GM10847 (cell line): ENCODE results near the gene PIGK.

Experiments used
- POLR2A ChIP-seq: IDR thresholded peaks from 2 replicates; pipeline ENCODE4 v1.6.1; 2011; ENCODE audit not compliant: insufficient read length; ENCODE audit errors: extremely low read depth

Gene PIGK

DNA sequence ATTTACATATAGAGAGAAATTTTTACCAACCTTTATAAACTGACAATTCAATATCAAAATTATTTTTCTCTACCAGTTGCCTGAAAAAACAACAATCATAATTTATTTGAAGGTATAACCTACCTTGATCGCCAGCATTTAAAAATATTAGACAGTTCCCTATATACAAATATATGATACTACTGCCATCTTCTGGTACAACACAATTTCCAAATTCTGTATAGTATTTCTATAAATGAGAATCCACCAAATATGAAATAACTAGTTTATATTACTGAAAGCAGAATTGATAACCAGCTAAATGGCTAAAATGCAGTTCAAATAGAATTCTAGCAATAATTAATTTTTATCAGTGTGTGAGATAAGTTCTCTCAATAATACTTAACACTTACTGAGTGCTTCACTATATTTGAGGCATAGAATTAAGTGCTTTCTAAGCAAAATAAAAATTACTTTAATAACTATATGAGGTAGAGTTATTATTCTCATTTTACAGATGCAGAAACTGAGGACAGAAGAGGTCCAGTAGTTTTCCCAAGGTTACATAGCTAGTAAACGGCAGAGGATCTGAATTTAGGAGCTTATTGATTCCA, 75.6 kb downstream of the PIGK start:
- TF ChIP-seq POLR2A, result no peak

DNA sequence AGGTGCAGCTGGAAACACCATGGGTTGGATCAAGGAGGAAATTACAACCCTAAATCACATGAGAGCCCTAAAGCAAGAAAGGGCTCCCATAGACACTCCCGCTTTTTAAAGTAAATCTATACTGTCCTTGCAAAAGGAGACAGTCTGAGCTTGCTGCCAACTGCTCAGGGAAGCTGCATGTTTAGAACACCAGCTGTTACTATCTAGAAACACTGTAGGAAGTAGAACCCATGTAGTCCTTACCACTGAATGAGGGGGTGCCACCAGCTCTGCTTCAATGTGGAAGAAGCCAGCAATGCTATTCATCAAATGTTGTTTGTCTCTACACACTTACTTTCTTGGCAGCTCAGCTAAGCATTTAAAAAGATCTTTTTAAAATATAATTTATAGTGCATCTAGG, 79.8 kb downstream of the PIGK start:
- no peak for TF ChIP-seq POLR2A

DNA sequence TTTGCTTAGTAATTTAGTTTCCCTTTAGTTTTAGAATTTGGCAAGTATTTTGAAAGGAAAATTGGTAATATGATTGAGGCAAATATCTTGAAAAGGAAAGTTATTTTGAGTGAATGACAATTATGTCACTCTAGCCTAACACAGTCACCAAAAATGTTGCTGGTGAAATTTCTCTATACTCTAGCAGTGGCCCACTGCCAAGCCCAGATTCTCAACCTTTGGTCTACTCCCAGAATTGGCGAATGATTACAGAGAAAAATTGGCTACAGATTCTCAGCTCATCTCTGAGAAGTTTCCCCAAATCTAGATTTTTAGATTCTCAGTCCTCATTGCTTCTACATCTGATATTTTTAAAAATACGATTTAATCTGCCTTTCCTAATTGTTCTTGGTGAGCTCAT, 84.9 kb downstream of the PIGK start:
- no peak for TF ChIP-seq POLR2A

DNA sequence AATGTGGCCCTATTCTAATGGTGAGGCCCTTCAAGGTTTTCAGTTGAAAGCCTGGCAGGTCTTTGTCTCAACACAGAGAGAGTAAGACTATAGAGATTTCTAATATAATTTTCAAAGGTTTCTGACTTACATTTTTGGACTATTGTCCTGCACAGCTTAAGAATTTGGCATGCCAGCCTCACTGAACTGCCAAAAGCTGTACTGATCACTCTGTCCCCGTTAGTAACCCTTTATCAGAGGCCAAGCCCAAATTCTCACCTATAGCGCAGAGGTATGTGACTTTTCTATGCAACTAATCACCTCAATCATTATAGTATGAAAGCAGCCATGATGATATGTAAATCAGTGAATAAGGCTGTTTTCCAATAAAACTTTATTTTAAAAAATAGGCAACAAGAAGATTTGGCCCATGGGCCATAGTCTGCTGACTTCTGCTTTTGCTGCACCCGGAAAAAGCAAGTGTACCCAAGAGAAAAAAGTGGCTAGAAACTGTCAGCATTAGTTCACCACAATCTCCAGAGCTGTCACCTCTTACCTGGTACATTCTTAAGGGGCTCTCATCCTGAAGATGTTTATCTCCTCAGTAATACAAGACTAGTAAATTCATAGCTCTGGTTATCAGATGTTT, 85.4 kb downstream of the PIGK start:
- no peak for TF ChIP-seq POLR2A

DNA sequence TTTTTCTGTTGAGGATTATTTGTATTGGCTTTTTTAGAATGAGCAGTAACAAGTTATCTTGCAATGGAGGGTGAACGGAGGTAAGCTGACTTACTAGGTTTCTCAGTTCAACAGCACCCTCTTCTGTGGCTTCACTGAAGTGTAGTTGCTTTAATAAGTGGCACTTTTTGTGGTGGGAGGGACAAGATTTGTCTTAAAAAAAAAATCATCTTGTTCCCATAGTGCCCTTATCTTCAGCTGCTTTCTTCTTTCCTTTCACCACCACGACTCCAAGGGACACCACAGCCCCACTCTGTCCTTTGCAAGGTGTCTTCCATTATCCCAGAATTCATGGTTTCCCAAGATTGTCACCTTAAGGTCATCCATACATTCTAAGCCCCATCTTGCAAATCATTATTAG, 92.9 kb downstream of the PIGK start:
- TF ChIP-seq POLR2A, result no peak

DNA sequence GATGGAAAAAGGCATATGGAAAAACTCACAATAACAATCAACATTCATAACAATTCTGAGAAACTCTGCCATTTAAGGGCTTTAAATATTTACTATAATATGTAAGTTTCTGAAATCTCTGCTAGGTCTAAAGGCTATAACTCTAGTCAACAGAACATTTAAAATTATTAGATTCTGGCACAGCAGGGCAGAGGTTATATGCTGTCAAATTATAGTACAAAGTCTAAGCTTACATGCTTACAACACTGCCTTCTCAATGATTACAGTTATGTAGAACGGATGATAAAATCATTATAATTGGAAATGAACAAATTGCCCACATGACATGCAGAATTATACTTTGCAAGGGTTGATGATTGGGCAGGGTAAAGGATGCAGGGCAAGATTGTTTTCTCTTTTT, 97.7 kb downstream of the PIGK start:
- TF ChIP-seq POLR2A, result no peak

DNA sequence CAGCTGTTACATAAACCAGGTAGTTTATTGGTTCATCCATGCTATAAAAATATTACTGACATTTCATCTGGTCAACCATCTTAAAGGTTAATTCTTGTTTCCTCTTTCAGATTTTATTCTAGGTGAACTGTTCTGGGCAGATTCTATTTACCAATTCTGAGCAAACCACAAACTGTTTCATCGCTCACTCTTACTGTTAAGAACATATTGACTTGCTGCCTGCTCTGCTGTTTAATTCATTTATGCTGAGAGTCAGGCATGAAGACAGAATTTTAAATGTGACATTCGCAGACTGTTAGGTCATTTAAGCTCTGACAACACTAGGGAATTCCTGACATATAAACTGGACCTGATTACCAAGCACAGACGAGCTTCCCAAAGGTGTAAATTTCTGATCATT, 98.3 kb downstream of the PIGK start:
- TF ChIP-seq POLR2A, result no peak

DNA sequence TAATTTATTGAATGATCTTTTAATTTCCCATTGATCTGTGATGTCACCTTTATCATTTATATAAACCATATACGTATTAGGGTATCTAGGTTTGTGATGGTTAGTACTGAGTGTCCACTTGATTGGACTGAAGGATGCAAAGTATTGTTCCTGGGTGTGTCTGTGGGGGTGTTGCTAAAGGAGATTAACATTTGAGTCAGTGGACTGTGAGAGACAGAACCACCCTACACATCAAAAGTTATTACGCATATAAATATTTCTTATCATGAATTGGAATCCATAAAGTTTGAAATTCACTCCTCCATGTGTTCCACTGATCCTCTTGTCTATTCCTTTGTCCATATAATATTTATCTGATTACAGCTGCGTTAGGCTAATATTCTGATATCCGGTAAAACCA, 100.5 kb downstream of the PIGK start:
- no peak for TF ChIP-seq POLR2A

DNA sequence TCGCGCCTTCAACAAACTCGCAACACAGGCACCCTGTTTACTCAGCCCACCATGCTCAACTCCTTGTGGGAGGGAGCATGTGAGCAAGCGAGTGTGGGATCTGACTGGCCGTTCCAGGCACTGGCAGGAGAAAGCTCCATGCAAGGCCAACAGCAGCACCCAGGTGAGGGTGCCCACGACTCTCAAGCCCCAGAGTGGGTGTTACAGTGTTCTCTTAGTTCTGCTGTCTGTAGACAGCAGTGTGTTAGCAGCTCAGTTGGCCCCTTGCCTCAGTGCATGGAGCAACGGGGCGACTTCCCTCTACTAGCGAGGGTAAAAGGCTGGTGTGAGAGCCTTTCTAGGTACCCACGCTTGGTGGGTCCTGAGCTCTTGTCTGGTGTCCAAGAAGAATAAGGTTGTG, 114.6 kb downstream of the PIGK start:
- no peak for TF ChIP-seq POLR2A

DNA sequence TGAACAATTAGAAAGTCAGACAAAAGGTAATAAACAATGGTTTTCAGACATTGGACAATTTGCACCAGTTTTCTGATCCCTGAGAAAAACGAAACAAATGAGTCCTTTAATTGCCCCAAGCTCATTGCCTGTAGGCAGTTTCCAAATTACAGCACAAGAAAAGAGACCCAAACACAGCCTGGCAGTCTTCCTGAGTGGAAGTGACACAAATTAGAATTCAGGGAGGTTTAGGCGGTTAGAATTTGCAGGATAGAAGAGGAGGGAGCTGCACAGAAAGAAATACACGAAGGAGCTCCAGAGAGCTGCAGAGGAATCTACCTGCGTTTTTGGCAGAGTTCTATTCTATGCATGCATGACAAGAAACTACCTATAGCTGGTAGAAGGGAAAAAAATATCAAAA, 115.7 kb downstream of the PIGK start:
- TF ChIP-seq POLR2A, result no peak

DNA sequence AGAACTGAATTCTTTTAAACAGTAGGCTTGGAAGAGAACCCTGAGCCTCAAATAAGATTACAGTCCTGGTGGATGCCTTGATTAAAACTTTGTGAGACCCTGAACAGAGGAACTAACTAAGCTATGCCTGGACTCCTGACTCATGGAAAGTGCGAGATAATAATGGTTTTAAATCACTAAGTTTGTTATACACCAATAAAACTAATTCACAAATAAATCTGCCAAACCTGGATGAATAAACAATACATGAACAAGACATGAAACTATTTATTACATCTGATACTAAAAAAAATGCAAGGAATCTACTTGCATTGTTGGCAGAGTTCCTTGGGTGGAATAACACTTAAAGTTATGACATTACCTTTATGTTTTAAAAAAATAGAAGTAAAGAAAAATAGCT, 118.4 kb downstream of the PIGK start:
- no peak for TF ChIP-seq POLR2A

DNA sequence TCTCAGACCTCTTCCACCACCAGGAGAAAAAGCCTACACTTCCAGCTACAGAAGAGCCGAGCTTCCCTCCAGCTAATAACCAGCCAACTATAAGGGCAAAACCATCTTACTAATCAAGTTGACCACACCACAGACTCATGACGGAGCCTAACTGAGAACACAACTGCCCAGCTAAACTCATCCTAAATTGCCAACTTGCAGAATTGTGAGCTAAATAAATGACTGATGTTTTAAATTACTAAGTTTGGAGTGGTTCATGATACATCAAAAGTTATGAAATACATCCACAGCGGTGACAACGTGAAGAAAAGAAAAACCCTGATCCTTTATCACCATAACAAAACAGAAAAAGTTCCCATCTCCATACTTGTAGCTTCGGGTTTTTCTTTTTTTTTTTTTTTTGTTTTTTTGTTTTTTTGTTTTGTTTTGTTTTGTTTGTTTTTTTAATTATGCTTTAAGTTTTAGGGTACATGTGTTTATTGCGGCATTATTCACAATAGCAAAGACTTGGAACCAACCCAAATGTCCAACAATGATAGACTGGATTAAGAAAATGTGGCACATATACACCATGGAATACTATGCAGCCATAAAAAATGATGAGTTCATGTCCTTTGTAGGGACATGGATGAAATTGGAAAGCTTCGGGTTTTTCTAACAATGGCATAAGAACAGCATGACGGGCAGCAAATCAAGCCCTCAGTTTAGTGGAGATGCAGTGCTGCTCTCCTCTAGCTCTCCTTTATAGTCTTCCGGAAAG, 122.6 kb downstream of the PIGK start:
- TF ChIP-seq POLR2A, result no peak

DNA sequence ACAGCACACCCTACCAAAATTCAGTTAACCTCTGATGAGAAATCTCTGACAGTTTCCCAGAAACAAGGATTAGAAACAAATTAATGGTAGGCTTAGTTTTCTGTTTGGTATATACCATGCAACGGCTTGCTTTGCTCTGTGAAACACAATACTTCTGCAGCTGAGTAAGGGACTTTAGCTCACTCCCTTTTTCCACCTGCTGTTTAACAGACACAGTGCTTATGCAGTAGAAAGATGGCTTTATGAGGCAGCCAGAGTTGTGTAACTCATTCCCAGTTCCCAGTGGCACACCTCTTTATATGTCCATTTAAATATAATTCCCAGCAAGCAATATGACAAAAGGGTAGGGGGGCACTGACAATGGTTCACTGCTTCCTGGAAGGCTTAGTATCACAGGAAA, 124.0 kb downstream of the PIGK start:
- TF ChIP-seq POLR2A, result no peak

DNA sequence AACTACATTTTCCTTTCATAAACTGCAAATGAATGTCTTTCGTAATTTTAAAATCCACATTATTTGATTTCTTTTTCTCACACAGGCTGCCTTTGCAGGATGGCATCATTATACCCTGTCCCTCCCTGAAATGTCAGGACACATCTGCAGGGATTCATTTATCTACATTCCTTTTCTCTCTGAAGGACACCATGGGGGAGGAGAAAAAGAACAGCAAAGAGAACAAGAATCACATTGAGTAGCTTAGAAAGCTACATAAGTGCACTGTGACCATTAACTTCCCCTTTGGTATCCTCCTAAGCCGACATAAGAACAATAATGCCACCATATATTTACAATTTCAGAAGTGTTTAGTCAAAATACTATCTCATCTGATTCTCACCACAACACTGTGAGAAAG, 129.5 kb downstream of the PIGK start:
- no peak for TF ChIP-seq POLR2A

DNA sequence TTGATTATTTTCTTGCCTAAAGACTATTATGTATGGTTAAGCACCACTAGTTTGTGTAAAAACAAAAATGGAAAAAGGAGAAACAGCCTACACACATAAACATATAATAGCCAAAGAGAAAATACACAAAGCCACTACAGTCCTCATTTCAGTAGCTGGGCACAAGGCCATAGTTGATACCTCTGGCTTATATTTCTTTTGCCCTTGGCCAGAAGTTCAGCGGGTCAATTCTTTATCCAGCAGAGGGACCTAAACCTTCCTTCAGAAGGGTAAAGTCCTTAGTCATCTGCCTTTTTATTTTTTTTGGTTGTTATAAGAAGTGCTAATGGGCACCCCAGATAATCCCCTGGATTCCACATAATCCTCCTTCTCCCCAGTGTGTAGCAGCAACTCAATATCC, 134.1 kb downstream of the PIGK start:
- no peak for TF ChIP-seq POLR2A

DNA sequence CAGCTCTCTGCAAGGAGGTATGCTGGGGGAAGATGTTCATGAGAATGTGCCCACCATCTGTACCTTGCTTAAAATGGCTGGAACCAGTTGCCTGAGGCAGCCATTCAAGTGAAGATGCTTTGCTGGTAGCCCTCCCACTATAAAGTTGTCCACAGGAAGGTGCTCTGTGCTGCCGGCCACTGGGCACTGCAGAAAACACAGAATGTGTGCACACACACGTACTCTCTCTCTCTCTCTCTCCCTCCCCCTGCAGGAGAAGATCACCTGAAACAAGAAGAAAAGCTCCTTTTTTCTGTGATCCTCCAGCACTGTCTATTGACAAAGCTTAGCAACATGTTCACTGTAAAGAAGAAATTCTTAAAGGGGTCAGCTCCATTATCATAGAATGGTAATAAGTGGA, 134.8 kb downstream of the PIGK start:
- no peak for TF ChIP-seq POLR2A

DNA sequence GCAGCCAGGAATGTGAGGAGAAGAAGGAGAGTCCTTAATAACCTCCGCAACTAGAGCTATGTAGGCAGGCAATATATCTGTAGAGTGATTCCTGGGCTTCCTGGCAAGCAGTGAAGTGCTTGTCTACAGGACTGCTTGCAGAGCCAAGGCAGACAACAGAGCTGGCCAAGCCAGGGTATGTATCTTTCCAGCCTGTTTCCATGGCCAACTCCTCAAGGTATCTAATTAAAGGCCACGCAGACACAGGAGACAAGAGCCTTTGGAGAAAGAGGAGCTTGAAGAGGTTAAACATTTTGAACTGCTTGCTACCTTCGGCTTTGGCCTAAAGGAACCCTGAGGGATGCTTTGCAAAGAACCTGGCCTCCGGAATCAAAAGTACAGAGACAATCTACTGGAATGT, 137.4 kb downstream of the PIGK start:
- TF ChIP-seq POLR2A, result no peak
